ENCODE measurements around the gene UFL1. TPM values are rescaled to one million over a fixed set of nuclear protein-coding genes. Genes with fewer than 3 reads are reported as not detected.
"Not testable (repeated sequence)": the region's sequence is repeated elsewhere in the genome, so short reads cannot be mapped to it uniquely, and the experiment has no call there.

UFL1 gene
- total RNA-seq, 2 experiments from 2014 or later, result 28.8 to 29.7 TPM

DNA sequence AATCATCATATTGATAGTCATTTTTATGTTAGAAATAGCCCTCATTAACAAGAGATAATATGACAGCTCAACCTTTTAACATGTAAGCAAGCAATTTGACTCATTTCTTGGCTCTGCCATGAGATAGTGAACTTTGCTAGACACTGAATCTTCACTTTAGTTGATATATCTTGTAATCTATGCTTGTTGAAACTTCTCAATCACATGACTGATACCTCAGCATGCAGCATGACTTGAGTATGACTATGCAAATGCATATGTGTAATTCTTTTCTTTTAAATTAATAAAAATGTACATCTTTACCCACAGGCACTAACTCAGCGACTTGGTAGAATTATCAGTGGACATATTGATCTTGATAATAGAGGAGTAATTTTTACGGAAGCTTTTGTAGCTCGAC, 6.6 kb downstream of the UFL1 start:
- POLR2A ChIA-PET, result interaction anchor here (0.8 kb wide), 1 partner anchor 309 kb away, joined by 3 read pairs; the partner anchor contains the start of gene GPR63
- H3K4me1 Mint-ChIP-seq (ENCODE audit: low read depth), result peaks cover 20% of the 10 kb centered on the region
- intact Hi-C loops (cut with micrococcal nuclease), result loop anchor here (10.0 kb wide), 1 partner anchor 527 kb away; no protein-coding TSS in a partner anchor
- CTCF ChIA-PET, result interaction anchor here (0.7 to 0.8 kb wide), 2 partner anchors 78 to 532 kb away, joined by 3 read pairs; no protein-coding TSS in a partner anchor
- no peaks in the 10 kb centered on the region for H3K27me3 Mint-ChIP-seq
- H3K27ac Mint-ChIP-seq, result no peak overlapping the region
- no peak for DNase-seq
- H3K36me3 Mint-ChIP-seq, result peaks cover 40% of the 10 kb centered on the region
- no peaks in the 10 kb centered on the region for H3K9me3 Mint-ChIP-seq
- H3K4me3 Mint-ChIP-seq, result no peak overlapping the region

DNA sequence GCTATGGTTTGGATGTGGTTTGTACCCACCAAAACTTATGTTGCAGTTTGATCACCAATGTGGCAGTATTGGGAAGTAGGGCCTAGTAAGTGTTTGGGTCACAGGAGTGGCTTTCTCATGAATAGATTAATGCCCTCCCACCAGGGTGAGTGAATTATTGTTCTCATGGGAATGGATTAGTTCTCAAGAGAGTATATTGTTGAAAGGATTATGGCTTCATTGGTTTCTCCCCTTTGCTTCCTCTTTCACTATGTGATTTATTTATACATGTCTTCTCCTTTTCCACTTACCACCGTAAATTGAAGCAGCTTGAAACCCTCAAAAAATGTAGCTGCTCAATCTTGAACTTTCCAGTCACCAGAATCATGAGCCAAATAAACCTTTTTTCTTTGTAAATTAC, 10.8 kb downstream of the UFL1 start:
- intact Hi-C loops (cut with micrococcal nuclease), result no loop called here
- Mint-ChIP-seq H3K36me3 (peaks cover 41% of the 10 kb centered on the region), H3K4me1 (ENCODE audit: low read depth) (peaks cover 15% of the 10 kb centered on the region), H3K27ac (no peak overlapping the region), H3K27me3 (no peaks in the 10 kb centered on the region), H3K9me3 (no peaks in the 10 kb centered on the region), H3K4me3 (no peak overlapping the region)
- ChIA-PET POLR2A (no interaction called here), CTCF (no interaction called here)
- no peak for DNase-seq

DNA sequence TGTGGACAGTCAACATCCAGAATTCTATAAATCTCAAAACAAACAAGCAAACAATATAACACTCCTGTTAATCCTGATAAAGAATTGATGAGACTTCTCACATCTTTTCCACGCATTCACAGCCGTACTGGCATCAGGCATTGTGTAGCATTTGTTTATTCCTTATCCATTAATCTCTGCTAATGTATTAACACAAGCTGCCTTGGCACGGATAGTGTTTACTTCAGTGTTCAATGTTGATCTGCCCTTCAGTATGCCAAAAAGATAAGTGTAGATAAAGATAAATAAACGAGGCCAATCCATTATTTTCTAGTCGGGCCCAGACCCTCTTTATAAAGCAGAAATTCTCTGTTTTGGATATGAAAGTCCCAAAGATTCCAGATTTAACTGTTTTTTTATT, 16.1 kb downstream of the UFL1 start:
- H3K4me1 Mint-ChIP-seq (ENCODE audit: low read depth), result no peaks in the 10 kb centered on the region
- ChIA-PET POLR2A (no interaction called here), CTCF (no interaction called here)
- intact Hi-C loops (cut with micrococcal nuclease), result no loop called here
- no peaks in the 10 kb centered on the region for H3K27me3 Mint-ChIP-seq
- no peak for DNase-seq
- H3K4me3 Mint-ChIP-seq, result no peak overlapping the region
- peaks cover 30% of the 10 kb centered on the region for H3K36me3 Mint-ChIP-seq
- no peak overlapping the region for H3K27ac Mint-ChIP-seq
- no peaks in the 10 kb centered on the region for H3K9me3 Mint-ChIP-seq

DNA sequence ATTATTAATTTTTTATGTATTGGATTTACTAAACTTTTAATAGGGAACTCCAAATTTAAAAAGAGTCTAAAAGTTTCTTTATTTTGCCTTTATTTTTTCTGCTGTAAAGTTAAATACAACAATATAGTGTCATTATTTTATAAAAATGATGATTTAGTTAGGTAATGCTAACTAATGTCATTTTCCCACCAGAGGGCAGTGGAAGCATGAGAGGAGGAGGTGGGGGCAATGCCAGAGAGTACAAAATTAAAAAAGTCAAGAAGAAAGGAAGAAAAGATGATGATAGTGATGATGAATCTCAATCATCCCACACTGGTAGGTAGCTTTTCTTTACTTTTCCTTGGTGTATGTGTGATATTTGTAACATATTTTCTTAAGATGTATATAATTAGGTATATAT, 21.1 kb downstream of the UFL1 start:
- DNase-seq, result no peak
- Mint-ChIP-seq H3K4me1 (ENCODE audit: low read depth) (no peaks in the 10 kb centered on the region), H3K36me3 (peaks cover 39% of the 10 kb centered on the region), H3K4me3 (no peak overlapping the region), H3K27me3 (no peaks in the 10 kb centered on the region), H3K27ac (no peak overlapping the region), H3K9me3 (no peaks in the 10 kb centered on the region)
- CTCF ChIA-PET, result interaction anchor here (0.6 kb wide), 1 partner anchor 9 kb away, joined by 3 read pairs; no protein-coding TSS in a partner anchor
- POLR2A ChIA-PET, result no interaction called here
- intact Hi-C loops (cut with micrococcal nuclease), result loop anchor here (5.0 kb wide), 1 partner anchor 355 kb away; the partner anchor contains the start of gene NDUFAF4

DNA sequence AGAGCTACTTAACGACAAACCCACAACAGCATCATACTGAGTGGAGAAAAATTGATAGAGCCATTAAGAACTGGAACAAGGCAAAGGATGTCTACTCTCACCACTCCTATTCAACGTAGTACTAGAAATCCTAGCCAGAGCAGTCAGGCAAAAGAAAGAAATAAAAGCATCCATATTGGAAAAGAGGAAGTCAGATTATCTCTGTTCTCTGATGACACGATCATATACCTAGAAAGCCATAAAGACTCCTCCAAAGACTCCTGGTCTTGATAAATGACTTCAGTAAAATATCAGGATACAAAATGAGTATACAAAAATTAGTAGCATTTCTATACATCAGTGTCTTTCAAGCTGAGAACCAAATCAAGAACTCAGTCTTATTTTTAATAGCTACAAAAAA, 24.3 kb downstream of the UFL1 start:
- Mint-ChIP-seq H3K9me3 (no peaks in the 10 kb centered on the region), H3K36me3 (peaks cover 40% of the 10 kb centered on the region), H3K4me1 (ENCODE audit: low read depth) (no peaks in the 10 kb centered on the region), H3K27ac (no peak overlapping the region), H3K27me3 (no peaks in the 10 kb centered on the region), H3K4me3 (no peak overlapping the region)
- intact Hi-C loops (cut with micrococcal nuclease), result no loop called here
- CTCF ChIA-PET, result interaction anchor here (2.7 kb wide), 1 partner anchor 513 kb away, joined by 11 read pairs; no protein-coding TSS in a partner anchor
- no peak for DNase-seq
- POLR2A ChIA-PET, result no interaction called here

DNA sequence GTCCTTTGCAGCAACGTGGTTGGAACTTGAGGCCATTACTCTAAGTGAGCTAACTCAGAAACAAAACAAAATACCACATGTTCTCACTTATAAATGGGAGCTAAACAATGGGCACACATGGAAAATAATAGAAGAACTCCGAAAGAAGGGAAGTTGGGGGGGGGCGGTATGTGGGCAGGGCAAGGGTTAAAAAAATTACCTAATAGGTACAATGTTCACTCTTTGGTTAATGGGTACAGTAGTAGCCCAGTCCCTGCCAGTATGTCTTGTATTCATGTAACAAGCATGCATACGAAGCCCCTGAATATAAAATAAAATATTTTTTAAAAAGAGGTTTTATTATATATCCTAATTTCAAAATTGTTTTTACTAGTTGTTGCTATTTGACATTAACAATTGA, 26.0 kb downstream of the UFL1 start:
- H3K36me3 Mint-ChIP-seq, result peaks cover 45% of the 10 kb centered on the region
- H3K9me3 Mint-ChIP-seq, result no peaks in the 10 kb centered on the region
- H3K27me3 Mint-ChIP-seq, result no peaks in the 10 kb centered on the region
- H3K4me1 Mint-ChIP-seq (ENCODE audit: low read depth), result no peaks in the 10 kb centered on the region
- no peak overlapping the region for H3K27ac Mint-ChIP-seq
- DNase-seq, result no peak
- POLR2A ChIA-PET, result no interaction called here
- H3K4me3 Mint-ChIP-seq, result no peak overlapping the region
- CTCF ChIA-PET, result no interaction called here
- intact Hi-C loops (cut with micrococcal nuclease), result no loop called here

DNA sequence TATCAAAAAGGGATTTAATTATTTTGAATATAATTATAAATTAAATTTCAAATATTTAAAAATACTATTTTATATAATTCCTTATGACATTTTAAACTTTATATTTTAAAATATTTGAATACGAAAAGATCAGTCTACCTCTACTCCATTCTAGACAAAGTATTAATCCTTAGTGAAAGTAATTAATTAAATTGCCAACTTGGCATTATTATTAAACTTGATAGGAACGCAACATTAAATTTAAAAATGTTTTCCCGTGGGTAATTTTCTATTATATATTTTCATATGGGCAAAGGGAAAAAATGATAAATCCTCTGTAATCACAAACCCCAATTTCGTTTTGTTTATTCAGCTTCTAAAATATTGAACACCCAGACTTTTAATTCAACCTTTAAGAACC, 33.0 kb downstream of the UFL1 start:
- no peaks in the 10 kb centered on the region for H3K27me3 Mint-ChIP-seq
- intact Hi-C loops (cut with micrococcal nuclease), result no loop called here
- no peak overlapping the region for H3K4me3 Mint-ChIP-seq
- no peak overlapping the region for H3K27ac Mint-ChIP-seq
- peaks cover 39% of the 10 kb centered on the region for H3K36me3 Mint-ChIP-seq
- H3K9me3 Mint-ChIP-seq, result no peaks in the 10 kb centered on the region
- ChIA-PET CTCF (no interaction called here), POLR2A (no interaction called here)
- no peaks in the 10 kb centered on the region for H3K4me1 Mint-ChIP-seq (ENCODE audit: low read depth)
- no peak for DNase-seq

DNA sequence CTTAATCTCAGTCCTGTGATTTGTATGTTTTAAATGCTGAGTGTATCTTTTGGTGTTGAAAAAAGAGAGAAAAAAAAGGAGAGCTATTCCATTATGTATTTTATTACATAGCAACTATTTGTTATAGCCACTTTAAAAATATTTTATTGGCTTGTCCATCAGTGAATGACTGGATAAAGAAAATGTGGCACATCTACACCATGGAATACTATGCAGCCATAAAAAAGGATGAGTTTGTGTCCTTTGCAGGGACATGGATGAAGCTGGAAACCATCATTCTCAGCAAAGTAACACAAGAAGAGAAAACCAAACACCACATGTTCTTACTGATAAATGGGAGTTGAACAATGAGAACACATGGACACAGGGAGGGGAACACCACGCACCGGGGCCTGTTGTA, 38.1 kb downstream of the UFL1 start:
- peaks cover 11% of the 10 kb centered on the region for H3K36me3 Mint-ChIP-seq
- CTCF ChIA-PET; intact Hi-C loops (cut with micrococcal nuclease); H3K27me3 Mint-ChIP-seq; H3K4me1 Mint-ChIP-seq (ENCODE audit: low read depth); H3K9me3 Mint-ChIP-seq; H3K27ac Mint-ChIP-seq; DNase-seq; POLR2A ChIA-PET; H3K4me3 Mint-ChIP-seq: not testable (repeated sequence)

DNA sequence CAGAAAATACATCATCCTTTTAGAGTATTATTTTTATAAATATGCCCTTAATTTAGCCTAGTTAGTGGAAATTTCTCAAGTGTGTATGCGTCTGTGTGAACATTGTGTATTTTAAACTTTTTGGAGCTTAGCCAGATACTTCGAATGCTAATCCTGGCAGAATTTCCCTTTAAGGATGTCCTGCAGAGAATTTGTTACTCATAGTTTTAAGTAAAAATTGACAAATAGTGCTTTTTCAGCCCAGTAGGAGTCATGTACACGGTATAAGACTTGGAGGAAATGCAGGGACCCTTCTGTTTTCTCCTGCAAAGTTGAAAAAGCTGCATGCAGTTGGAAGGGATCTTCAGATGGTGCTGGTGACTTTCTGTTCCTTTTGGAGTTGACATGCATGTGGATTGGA, 41.3 kb downstream of the UFL1 start, which contains the start of gene FHL5:
TSS of gene FHL5 (plus strand) at position 243 of the 400 bp plus-strand sequence. CDS start 40,486 bp downstream, outside the sequence.
- Mint-ChIP-seq H3K27me3 (peaks cover under 1% of the 10 kb centered on the region), H3K36me3 (no peaks in the 10 kb centered on the region), H3K4me3 (no peak within 1 kb of the TSS), H3K27ac (no peak within 1 kb of the TSS), H3K9me3 (no peaks in the 10 kb centered on the region), H3K4me1 (ENCODE audit: low read depth) (no peaks in the 10 kb centered on the region)
- intact Hi-C loops (cut with micrococcal nuclease), result no loop called here
- no peak for DNase-seq
- ChIA-PET POLR2A (interaction anchor here (0.6 kb wide), 2 partner anchors 208 to 1199 kb away, joined by 3 read pairs; no protein-coding TSS in a partner anchor), CTCF (interaction anchor here (0.9 kb wide), 2 partner anchors 41 to 64 kb away, joined by 3 read pairs; no protein-coding TSS in a partner anchor)

DNA sequence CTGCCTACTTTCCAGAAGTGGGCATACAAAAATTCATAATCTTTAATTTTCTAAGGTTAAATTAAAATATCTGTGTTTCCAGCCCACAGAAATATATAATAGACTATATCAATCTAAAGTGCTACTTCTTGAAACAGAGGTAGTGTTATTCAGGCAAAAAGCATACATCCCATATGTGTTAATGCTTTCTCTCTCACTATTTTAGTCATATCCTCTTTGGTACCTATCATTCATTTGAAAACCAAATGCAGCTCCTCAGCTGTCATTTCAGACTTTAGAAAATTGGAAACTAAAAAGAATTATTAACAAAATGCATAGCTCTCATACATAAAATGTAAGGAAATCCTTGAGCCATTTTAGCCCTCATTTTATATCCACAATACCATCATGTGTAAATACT, 42.2 kb downstream of the UFL1 start:
- no peaks in the 10 kb centered on the region for H3K36me3 Mint-ChIP-seq
- H3K27me3 Mint-ChIP-seq, result peaks cover 5% of the 10 kb centered on the region
- H3K4me3 Mint-ChIP-seq, result no peak overlapping the region
- no peak for DNase-seq
- intact Hi-C loops (cut with micrococcal nuclease), result no loop called here
- ChIA-PET POLR2A (no interaction called here), CTCF (no interaction called here)
- no peak overlapping the region for H3K27ac Mint-ChIP-seq
- no peaks in the 10 kb centered on the region for H3K4me1 Mint-ChIP-seq (ENCODE audit: low read depth)
- no peaks in the 10 kb centered on the region for H3K9me3 Mint-ChIP-seq

DNA sequence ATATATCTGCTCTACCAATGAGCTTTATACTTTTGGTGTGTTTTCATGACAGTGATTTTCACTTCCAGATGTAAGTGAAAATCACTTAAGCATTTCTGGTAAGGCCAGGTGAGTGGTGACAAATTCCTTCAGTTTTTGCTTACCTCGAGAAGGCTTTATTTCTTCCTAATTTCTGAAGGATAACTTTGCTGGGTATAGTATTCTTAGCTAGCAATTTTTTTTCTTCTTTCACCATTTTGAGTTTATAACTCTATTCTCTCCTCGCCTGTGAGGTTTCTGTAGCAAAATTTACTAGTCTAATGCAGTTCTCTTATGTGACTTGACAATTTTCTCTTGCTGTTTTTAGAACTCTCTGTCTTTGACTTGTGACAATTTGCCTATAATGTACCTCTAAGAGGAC, 48.4 kb downstream of the UFL1 start:
- Mint-ChIP-seq H3K4me3 (no peak overlapping the region), H3K27me3 (peaks cover 10% of the 10 kb centered on the region), H3K36me3 (peaks cover 1% of the 10 kb centered on the region), H3K4me1 (ENCODE audit: low read depth) (no peaks in the 10 kb centered on the region), H3K9me3 (peaks cover 24% of the 10 kb centered on the region), H3K27ac (no peak overlapping the region)
- intact Hi-C loops (cut with micrococcal nuclease), result no loop called here
- ChIA-PET CTCF (no interaction called here), POLR2A (no interaction called here)
- DNase-seq, result no peak

DNA sequence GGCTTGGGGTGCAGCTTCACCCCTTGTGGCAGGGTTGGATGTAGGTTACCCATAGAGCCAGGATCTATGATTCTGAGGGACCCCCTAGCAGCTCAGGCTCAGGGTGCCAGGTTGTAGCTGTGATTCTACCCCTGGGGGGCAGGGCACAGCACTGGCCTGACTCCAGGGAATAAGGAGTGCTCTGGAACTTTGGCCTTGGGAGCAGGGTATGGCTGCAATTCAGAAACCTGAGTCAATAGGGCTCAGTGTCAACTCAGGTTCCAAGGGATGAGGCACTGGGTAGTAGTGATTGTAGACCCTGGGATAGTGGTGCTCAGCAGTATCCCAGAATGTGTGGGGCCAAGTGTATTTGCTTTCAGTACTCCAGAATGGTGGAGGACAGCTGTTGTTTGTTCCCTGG, 49.9 kb downstream of the UFL1 start:
- CTCF ChIA-PET, result no interaction called here
- no peak overlapping the region for H3K4me3 Mint-ChIP-seq
- peaks cover 15% of the 10 kb centered on the region for H3K27me3 Mint-ChIP-seq
- intact Hi-C loops (cut with micrococcal nuclease), result no loop called here
- H3K36me3 Mint-ChIP-seq, result peaks cover 1% of the 10 kb centered on the region
- POLR2A ChIA-PET, result no interaction called here
- no peaks in the 10 kb centered on the region for H3K4me1 Mint-ChIP-seq (ENCODE audit: low read depth)
- DNase-seq, result no peak
- peaks cover 24% of the 10 kb centered on the region for H3K9me3 Mint-ChIP-seq
- no peak overlapping the region for H3K27ac Mint-ChIP-seq

DNA sequence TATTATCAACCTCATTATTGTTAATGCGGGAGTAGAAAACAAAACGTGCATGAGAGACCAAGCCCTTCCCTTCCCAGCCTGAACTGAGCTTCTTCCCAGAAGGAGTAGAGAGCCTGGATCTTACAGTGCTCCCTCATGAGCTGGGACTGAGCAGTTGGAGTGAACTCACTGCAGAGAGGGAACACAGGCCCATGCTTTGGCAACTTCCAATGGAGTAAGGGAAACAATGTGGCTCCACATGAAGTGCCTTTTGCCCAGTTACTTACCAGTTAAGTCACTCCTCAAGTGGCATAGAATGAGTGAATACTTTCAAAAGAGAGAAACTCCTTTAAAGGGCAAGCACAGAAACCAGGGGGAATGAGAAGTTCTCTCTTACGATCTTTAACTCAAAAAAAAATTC, 53.8 kb downstream of the UFL1 start:
- Mint-ChIP-seq H3K9me3 (peaks cover 13% of the 10 kb centered on the region), H3K27ac (no peak overlapping the region), H3K27me3 (peaks cover 11% of the 10 kb centered on the region), H3K4me3 (no peak overlapping the region), H3K4me1 (ENCODE audit: low read depth) (no peaks in the 10 kb centered on the region), H3K36me3 (peaks cover 1% of the 10 kb centered on the region)
- ChIA-PET POLR2A (no interaction called here), CTCF (no interaction called here)
- intact Hi-C loops (cut with micrococcal nuclease), result no loop called here
- DNase-seq, result no peak

All from activated CD4-positive, alpha-beta memory T cell treated with anti-CD3 and anti-CD28 coated beads for 36 hours (primary cell).